Trophoblast cell (in vitro differentiated cells and primary cell): Measurements from ENCODE around the gene MAN1A1.

Experiments
- DNase-seq, 2 donors: peaks; one replicate each; pipeline ENCODE4 v3.0.0-alpha.2; 2016
- H2AFZ ChIP-seq: 2 replicates; pipeline ENCODE4 v1.6.1; 2013; ENCODE audit warnings: low read length, moderate library complexity, mild to moderate bottlenecking; ENCODE audit not compliant: insufficient read depth, poor library complexity
- H2AK5ac ChIP-seq: 2 replicates; pipeline ENCODE4 v1.6.1; 2013; ENCODE audit warnings: mild to moderate bottlenecking, low read length
- H2BK120ac ChIP-seq: 2 replicates; pipeline ENCODE4 v1.6.1; 2013; ENCODE audit warnings: low read length, mild to moderate bottlenecking, moderate library complexity; ENCODE audit not compliant: insufficient read depth, poor library complexity
- H2BK12ac ChIP-seq: 2 replicates; pipeline ENCODE4 v1.6.1; 2013; ENCODE audit warnings: mild to moderate bottlenecking, low read length, moderate library complexity
- H2BK5ac ChIP-seq: 2 replicates; pipeline ENCODE4 v1.6.1; 2013; ENCODE audit warnings: low read length, low read depth, moderate library complexity, mild to moderate bottlenecking; ENCODE audit not compliant: poor library complexity
- H3K14ac ChIP-seq: 2 replicates; pipeline ENCODE4 v1.6.1; 2013; ENCODE audit warnings: mild to moderate bottlenecking, low read length
- H3K18ac ChIP-seq: 2 replicates; pipeline ENCODE4 v1.6.1; 2013; ENCODE audit warnings: mild to moderate bottlenecking, low read length
- H3K23ac ChIP-seq: 2 replicates; pipeline ENCODE4 v1.6.1; 2013; ENCODE audit warnings: low read length
- H3K27ac ChIP-seq: 2 replicates; pipeline ENCODE4 v1.5.1; 2013; ENCODE audit warnings: low read depth, mild to moderate bottlenecking, inconsistent platforms, low read length, moderate library complexity
- H3K27me3 ChIP-seq: 2 replicates; pipeline ENCODE4 v1.6.1; 2013; ENCODE audit warnings: inconsistent platforms, mild to moderate bottlenecking, low read length, moderate library complexity; ENCODE audit not compliant: insufficient read depth
- H3K36me3 ChIP-seq, 2 experiments: 1 replicate in 1 of 2; 2 replicates in 1 of 2; pipeline ENCODE4 v1.6.1; 2013; ENCODE audit warnings: low read length in 2 of 2, mild to moderate bottlenecking in 2 of 2, moderate library complexity in 1 of 2; ENCODE audit not compliant: insufficient read depth in 2 of 2, control insufficient read depth in 1 of 2
- H3K4ac ChIP-seq: 2 replicates; pipeline ENCODE4 v1.6.1; 2013; ENCODE audit warnings: low read depth, mild to moderate bottlenecking, low read length, moderate library complexity
- H3K4me1 ChIP-seq, 2 experiments: 1 replicate in 1 of 2; 2 replicates in 1 of 2; pipeline ENCODE4 v1.6.1; 2013; ENCODE audit warnings: low read length in 2 of 2, mild to moderate bottlenecking in 2 of 2, moderate library complexity in 1 of 2; ENCODE audit not compliant: insufficient read depth in 2 of 2, control insufficient read depth in 1 of 2
- H3K4me2 ChIP-seq: 2 replicates; pipeline ENCODE4 v1.6.1; 2013; ENCODE audit warnings: inconsistent platforms, mild to moderate bottlenecking, low read length, moderate library complexity
- H3K4me3 ChIP-seq: 2 replicates; pipeline ENCODE4 v1.5.1; 2013; ENCODE audit warnings: mild to moderate bottlenecking, low read depth, low read length, inconsistent platforms
- H3K79me1 ChIP-seq: one replicate; pipeline ENCODE4 v1.6.1; 2013; ENCODE audit warnings: low read length
- H3K79me2 ChIP-seq: 2 replicates; pipeline ENCODE4 v1.6.1; 2013; ENCODE audit warnings: low read length, mild to moderate bottlenecking; ENCODE audit not compliant: control insufficient read depth, insufficient read depth, poor library complexity
- H3K9ac ChIP-seq: 2 replicates; pipeline ENCODE4 v1.6.1; 2013; ENCODE audit warnings: mild to moderate bottlenecking, low read length
- H3K9me3 ChIP-seq: 2 replicates; pipeline ENCODE4 v1.6.1; 2013; ENCODE audit warnings: low read depth, mild to moderate bottlenecking, control low read depth, inconsistent platforms, low read length; ENCODE audit not compliant: insufficient read depth
- H4K12ac ChIP-seq: 2 replicates; pipeline ENCODE4 v1.6.1; 2013; ENCODE audit warnings: low read depth, mild to moderate bottlenecking, low read length, moderate library complexity
- H4K8ac ChIP-seq: 2 replicates; pipeline ENCODE4 v1.6.1; 2013; ENCODE audit warnings: low read depth, mild to moderate bottlenecking, low read length, moderate library complexity
- H4K91ac ChIP-seq: one replicate; pipeline ENCODE4 v1.6.1; 2013; ENCODE audit warnings: low read depth, mild to moderate bottlenecking, low read length, moderate library complexity
- WGBS: extraction: QIAGEN DNeasy Blood & Tissue Kit; methylation state at CpG from one replicate; pipeline ENCODE4 v1.1.7; 2013; ENCODE audit warnings: missing lambda C conversion rate; ENCODE audit not compliant: insufficient read length, insufficient coverage; ENCODE audit errors: extremely low coverage; 5-methylcytosine and 5-hydroxymethylcytosine counted together

The MAN1A1 gene

DNA sequence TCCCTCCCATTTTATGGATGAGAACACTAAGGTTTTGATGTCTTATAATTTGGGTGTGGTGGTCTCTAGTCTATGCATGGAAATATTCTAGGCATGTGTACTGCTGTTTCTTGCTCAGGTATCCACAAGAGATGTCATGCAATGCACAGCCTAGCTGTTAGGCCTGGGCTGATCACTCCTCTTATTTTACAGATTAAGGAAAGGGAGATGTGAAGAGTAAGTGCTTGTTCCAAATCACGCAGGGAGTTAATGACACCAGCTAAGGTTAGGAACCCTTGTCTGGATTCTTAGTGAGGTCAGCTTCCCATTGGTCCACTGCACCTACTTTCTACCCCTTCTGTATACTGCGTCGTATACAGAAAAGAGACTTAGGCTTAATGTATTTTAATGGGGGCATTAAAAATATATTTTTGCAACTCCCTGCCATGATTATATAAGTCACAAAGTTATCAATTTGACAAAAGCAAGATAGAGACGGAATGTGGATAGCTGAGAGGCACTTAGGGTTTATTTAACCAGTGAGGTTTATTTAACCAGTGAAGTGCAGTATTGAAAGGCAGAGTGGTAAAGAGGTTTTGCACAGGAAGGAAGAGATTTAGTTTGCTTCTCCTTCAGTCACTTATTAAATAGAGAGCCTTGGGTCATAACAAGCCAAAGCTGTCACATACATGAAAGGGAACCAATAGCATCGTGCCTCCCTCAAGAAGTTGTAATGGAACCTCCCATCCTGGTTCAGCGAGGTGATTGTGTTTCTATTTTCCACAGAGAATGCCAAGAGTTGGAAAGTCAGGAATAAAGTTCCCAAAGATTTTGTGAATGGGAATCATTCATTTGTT, 176.1 kb downstream of the MAN1A1 start:
- WGBS: no CpG with 5 or more reads among the region's 6 CpGs
- Histone ChIP-seq H2AFZ (no peak overlapping the region), H3K9ac (no peak overlapping the region), H2BK12ac (peak overlapping the region; percentile 76), H3K14ac (no peak overlapping the region), H2BK120ac (peak overlapping the region; percentile 17), H3K4ac (no peak overlapping the region), H3K79me2 (no peaks in the 10 kb centered on the region), H4K12ac (no peak overlapping the region), H3K27ac (no peak overlapping the region), H3K36me3 (no peaks in the 10 kb centered on the region), H4K8ac (no peak overlapping the region), H3K4me2 (no peak overlapping the region), H3K27me3 (no peaks in the 10 kb centered on the region), H3K23ac (no peak overlapping the region), H3K18ac (no peak overlapping the region), H3K79me1 (peaks cover 2% of the 10 kb centered on the region), H2BK5ac (no peak overlapping the region), H3K9me3 (no peaks in the 10 kb centered on the region), H3K4me1 (peaks cover 2 to 3% of the 10 kb centered on the region in 2 experiments), H4K91ac (peak overlapping the region; percentile 37), H3K4me3 (no peak overlapping the region), H2AK5ac (no peak overlapping the region)
- DNase-seq: peak; percentile 21 to 29

DNA sequence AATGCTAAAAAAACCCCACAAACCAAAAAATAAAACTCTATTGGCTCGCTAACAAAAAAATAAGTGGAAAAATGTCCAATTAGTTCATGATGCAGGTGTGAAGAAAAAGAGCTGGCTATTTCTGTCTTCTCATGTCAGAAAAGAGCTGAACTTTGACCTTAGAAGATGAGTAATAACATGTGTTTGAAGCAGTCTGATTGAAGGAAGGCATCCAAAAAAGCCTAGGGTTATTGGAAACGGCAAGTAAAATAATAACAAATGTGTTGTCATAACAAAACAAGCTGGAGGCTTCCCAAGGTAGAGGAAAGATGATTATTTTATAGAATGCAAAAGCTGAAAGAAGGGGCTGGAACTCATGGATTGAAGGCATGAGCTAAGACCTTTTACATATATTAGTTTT, 176.7 kb downstream of the MAN1A1 start:
- peaks cover 2 to 3% of the 10 kb centered on the region in 2 experiments for H3K4me1 ChIP-seq
- DNase-seq: peak; percentile 19 to 93
- no peak overlapping the region for H2AFZ ChIP-seq
- H3K14ac ChIP-seq: no peak overlapping the region
- H3K36me3 ChIP-seq: no peaks in the 10 kb centered on the region
- no peak overlapping the region for H3K23ac ChIP-seq
- H2BK5ac ChIP-seq: no peak overlapping the region
- H3K9ac ChIP-seq: no peak overlapping the region
- peaks cover 2% of the 10 kb centered on the region for H3K79me1 ChIP-seq
- no peak overlapping the region for H3K18ac ChIP-seq
- no peak overlapping the region for H4K8ac ChIP-seq
- no peaks in the 10 kb centered on the region for H3K9me3 ChIP-seq
- no CpG with 5 or more reads among the region's 2 CpGs for WGBS
- no peak overlapping the region for H3K4ac ChIP-seq
- H3K4me2 ChIP-seq: no peak overlapping the region
- H4K91ac ChIP-seq: no peak overlapping the region
- no peak overlapping the region for H2AK5ac ChIP-seq
- no peaks in the 10 kb centered on the region for H3K79me2 ChIP-seq
- no peak overlapping the region for H2BK120ac ChIP-seq
- H4K12ac ChIP-seq: no peak overlapping the region
- no peak overlapping the region for H3K27ac ChIP-seq
- H3K4me3 ChIP-seq: no peak overlapping the region
- H3K27me3 ChIP-seq: no peaks in the 10 kb centered on the region
- no peak overlapping the region for H2BK12ac ChIP-seq

DNA sequence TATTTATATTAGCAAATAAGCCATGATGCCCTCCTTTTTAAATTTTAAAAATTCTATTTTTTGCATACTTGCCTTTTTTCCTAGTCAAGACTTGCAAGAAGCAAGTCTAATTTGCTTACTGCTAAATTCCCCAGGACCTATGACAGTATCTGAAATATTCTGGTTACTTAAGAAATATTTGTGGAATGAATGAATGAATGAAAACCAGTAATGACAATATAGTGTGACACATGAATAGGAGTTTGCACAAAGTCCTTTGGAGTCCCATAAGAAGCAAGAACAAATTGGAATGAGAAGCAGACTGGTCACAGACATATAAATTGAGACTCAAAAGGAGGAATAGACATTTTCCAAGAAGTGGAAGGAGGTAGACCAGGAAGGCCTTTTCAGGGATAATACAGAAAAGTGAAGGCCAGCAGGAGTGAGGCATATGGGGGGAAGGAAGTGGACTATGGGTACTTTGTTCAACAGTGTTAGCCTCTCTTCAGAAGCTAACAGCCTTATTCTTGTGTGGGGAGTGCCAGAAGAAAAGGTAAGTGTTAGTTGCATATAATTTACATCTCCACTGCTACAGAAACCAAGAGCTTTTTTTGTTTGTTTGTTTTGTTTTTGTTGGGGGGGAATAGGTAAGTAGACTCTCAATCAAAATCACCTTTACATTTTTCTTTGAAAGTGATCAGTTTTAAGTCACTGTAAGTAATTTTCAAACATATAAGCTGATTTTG, 177.5 kb downstream of the MAN1A1 start:
- H2AK5ac ChIP-seq: no peak overlapping the region

DNA sequence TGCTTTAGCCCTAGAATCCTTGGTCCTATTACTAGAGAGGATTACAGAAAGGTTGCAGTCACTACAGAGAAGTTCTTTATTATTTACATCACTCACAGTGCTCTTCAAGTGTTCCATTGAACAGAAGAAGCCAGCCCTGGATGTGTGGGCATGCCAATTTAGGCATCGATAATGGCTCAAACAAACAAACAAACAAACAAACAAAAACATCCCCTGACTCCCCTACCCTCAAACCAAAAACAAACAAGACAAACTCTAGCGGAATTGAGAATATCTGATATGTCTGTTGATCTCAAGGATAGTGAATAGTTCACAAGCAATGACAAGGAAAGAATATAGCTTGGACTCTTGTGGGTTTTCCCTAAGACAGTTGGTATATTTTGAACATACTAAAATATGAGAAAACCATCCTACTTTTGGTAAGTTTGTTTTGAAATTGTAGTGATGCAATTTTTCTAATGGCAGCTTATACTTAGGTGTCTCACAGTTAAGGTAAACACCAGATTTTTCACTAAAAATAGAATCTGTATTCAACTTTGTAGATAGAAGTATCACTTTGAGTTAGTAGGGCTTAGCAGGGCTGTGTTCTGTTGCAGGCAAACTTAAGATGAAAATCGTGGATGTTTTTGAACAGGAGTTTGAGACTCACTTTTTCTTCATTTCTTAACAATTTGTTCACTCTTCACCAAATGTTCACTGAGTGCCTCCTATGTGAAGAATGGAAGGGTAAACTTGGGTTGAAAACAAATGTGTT, 178.3 kb downstream of the MAN1A1 start:
- no CpG with 5 or more reads among the region's 3 CpGs for WGBS
- H3K4me1 ChIP-seq: peaks cover 2 to 3% of the 10 kb centered on the region in 2 experiments
- H3K4me2 ChIP-seq: no peak overlapping the region
- no peak overlapping the region for H4K91ac ChIP-seq
- H2BK120ac ChIP-seq: no peak overlapping the region
- H3K9ac ChIP-seq: no peak overlapping the region
- no peaks in the 10 kb centered on the region for H3K27me3 ChIP-seq
- no peak overlapping the region for H3K18ac ChIP-seq
- no peak overlapping the region for H3K14ac ChIP-seq
- no peak overlapping the region for H2AFZ ChIP-seq
- H4K8ac ChIP-seq: no peak overlapping the region
- DNase-seq: peak in 1 of 2 donors; percentile 27
- H3K9me3 ChIP-seq: no peaks in the 10 kb centered on the region
- peaks cover 2% of the 10 kb centered on the region for H3K79me1 ChIP-seq
- no peak overlapping the region for H3K27ac ChIP-seq
- no peaks in the 10 kb centered on the region for H3K79me2 ChIP-seq
- no peak overlapping the region for H4K12ac ChIP-seq
- no peak overlapping the region for H3K4me3 ChIP-seq
- no peak overlapping the region for H3K23ac ChIP-seq
- H2AK5ac ChIP-seq: no peak overlapping the region
- no peak overlapping the region for H2BK12ac ChIP-seq
- no peak overlapping the region for H3K4ac ChIP-seq
- H2BK5ac ChIP-seq: no peak overlapping the region
- no peaks in the 10 kb centered on the region for H3K36me3 ChIP-seq

More for the DNA sequence above, 177.5 kb downstream of the MAN1A1 start:
- no peaks in the 10 kb centered on the region for H3K36me3 ChIP-seq
- no peak overlapping the region for H3K4me2 ChIP-seq
- H3K9ac ChIP-seq: no peak overlapping the region
- H2BK5ac ChIP-seq: no peak overlapping the region
- no peak overlapping the region for H2AFZ ChIP-seq
- H3K4ac ChIP-seq: no peak overlapping the region
- peaks cover 2 to 3% of the 10 kb centered on the region in 2 experiments for H3K4me1 ChIP-seq
- no peak overlapping the region for H3K27ac ChIP-seq
- no peak overlapping the region for H2BK120ac ChIP-seq
- peaks cover 2% of the 10 kb centered on the region for H3K79me1 ChIP-seq
- peak overlapping the region; percentile 58 for H2BK12ac ChIP-seq
- H3K9me3 ChIP-seq: no peaks in the 10 kb centered on the region
- H3K18ac ChIP-seq: no peak overlapping the region
- no peak overlapping the region for H3K14ac ChIP-seq
- no peaks in the 10 kb centered on the region for H3K27me3 ChIP-seq
- no peak overlapping the region for H4K12ac ChIP-seq
- peak in 1 of 2 donors; percentile 62 for DNase-seq
- H4K8ac ChIP-seq: no peak overlapping the region
- no peaks in the 10 kb centered on the region for H3K79me2 ChIP-seq
- no peak overlapping the region for H3K23ac ChIP-seq
- H3K4me3 ChIP-seq: no peak overlapping the region
- peak overlapping the region; percentile 62 for H4K91ac ChIP-seq
